Right renal pelvis (tissue), 4 donors: ENCODE results near the gene RHBDD3. TPM values are rescaled to one million over a fixed set of nuclear protein-coding genes. Genes with fewer than 3 reads are reported as not detected.

Source experiments
- DNase-seq, 4 donors: peaks; one replicate each; pipeline ENCODE4 v3.0.0-alpha.2; 2013; ENCODE audit warnings: low read depth in 4 of 4, low spot score in 3 of 4, missing footprints in 1 of 4
- polyA plus RNA-seq, 4 donors: library from polyadenylated mRNA; unstranded; fragments of 120-200 nt; gene quantifications; one replicate each; pipeline ENCODE4 v1.2.1, GENCODE V29; 2013; ENCODE audit not compliant: insufficient read length in 4 of 4

RHBDD3 gene
- polyA plus RNA-seq, 4 donors: 25.4 to 37.8 (median 27.1) TPM

- peak in 3 of 4 donors; percentile 60 to 68 (median 66) for DNase-seq
These were observed 39.2 kb upstream of the RHBDD3 start for GRCh38 chr22:29306835-29307595.

- peak; percentile 60 to 64 (median 62) for DNase-seq
These were observed 38.5 kb upstream of the RHBDD3 start, which contains the start of gene GAS2L1 for GRCh38 chr22:29306175-29306834. TSS of gene GAS2L1 (plus strand) at chr22:29306650. CDS start at chr22:29308106, 1,456 bp downstream.

GRCh38 chr22:29305836-29306174 is 38.0 kb upstream of the RHBDD3 start:
- no peak for DNase-seq

GRCh38 chr22:29302681-29303465 is 35.1 kb upstream of the RHBDD3 start:
- DNase-seq: no peak

- no peak for DNase-seq
These were observed 34.6 kb upstream of the RHBDD3 start for GRCh38 chr22:29302402-29302680.

GRCh38 chr22:29301716-29302401 is 34.1 kb upstream of the RHBDD3 start:
- DNase-seq: no peak

GRCh38 chr22:29300807-29301601 is 33.2 kb upstream of the RHBDD3 start:
- DNase-seq: no peak

- DNase-seq: no peak
These were observed 32.7 kb upstream of the RHBDD3 start for GRCh38 chr22:29300467-29300806.

- DNase-seq: no peak
These were observed 31.5 kb upstream of the RHBDD3 start for GRCh38 chr22:29299136-29299900.

GRCh38 chr22:29298641-29299040 is 30.9 kb upstream of the RHBDD3 start:
- DNase-seq: no peak

GRCh38 chr22:29292379-29292778 is 24.6 kb upstream of the RHBDD3 start:
- no peak for DNase-seq

GRCh38 chr22:29291215-29291614 is 23.4 kb upstream of the RHBDD3 start:
- no peak for DNase-seq

- no peak for DNase-seq
These were observed 22.3 kb upstream of the RHBDD3 start for GRCh38 chr22:29290061-29290460.

GRCh38 chr22:29288837-29289236 is 21.1 kb upstream of the RHBDD3 start:
- no peak for DNase-seq

GRCh38 chr22:29284196-29284595 is 16.4 kb upstream of the RHBDD3 start:
- DNase-seq: no peak

GRCh38 chr22:29277927-29278326 is 10.1 kb upstream of the RHBDD3 start:
- no peak for DNase-seq

GRCh38 chr22:29275819-29276565 is 8.2 kb upstream of the RHBDD3 start:
- DNase-seq: no peak

GRCh38 chr22:29275167-29275566 is 7.4 kb upstream of the RHBDD3 start:
- no peak for DNase-seq

GRCh38 chr22:29272624-29273023 is 4.8 kb upstream of the RHBDD3 start:
- DNase-seq: no peak
